ENCODE measurements around the gene FBXO48. TPM values are rescaled to one million over a fixed set of nuclear protein-coding genes. Genes with fewer than 3 reads are reported as not detected.

FBXO48 gene
- polyA plus RNA-seq, 1 donor: 2.5 TPM

- DNase-seq: no peak
- H3K4me3 ChIP-seq (ENCODE audit: low read length): no peak overlapping the region
- H3K9me3 ChIP-seq (ENCODE audit: control insufficient read depth, low read depth, low read length): no peaks in the 10 kb centered on the region
- no CpG with 5 or more reads among the region's 3 CpGs for WGBS (ENCODE audit: insufficient coverage, low lambda C conversion rate)
- no peak overlapping the region for H3K27ac ChIP-seq (ENCODE audit: low read length)
- no peaks in the 10 kb centered on the region for H3K27me3 ChIP-seq (ENCODE audit: control insufficient read depth, insufficient read depth, low read length)
- H3K36me3 ChIP-seq (ENCODE audit: control insufficient read depth, insufficient read depth, low read length): no peaks in the 10 kb centered on the region
- H3K4me1 ChIP-seq (ENCODE audit: control insufficient read depth, insufficient read depth, low read length): no peaks in the 10 kb centered on the region
These were observed 52.2 kb downstream of the FBXO48 start for GRCh38 chr2:68414876-68415275.

GRCh38 chr2:68414452-68414851 is 52.6 kb downstream of the FBXO48 start:
- no peaks in the 10 kb centered on the region for H3K36me3 ChIP-seq (ENCODE audit: control insufficient read depth, insufficient read depth, low read length)
- no peak overlapping the region for H3K4me3 ChIP-seq (ENCODE audit: low read length)
- H3K27me3 ChIP-seq (ENCODE audit: control insufficient read depth, insufficient read depth, low read length): no peaks in the 10 kb centered on the region
- no peak overlapping the region for H3K27ac ChIP-seq (ENCODE audit: low read length)
- DNase-seq: no peak
- no peaks in the 10 kb centered on the region for H3K4me1 ChIP-seq (ENCODE audit: control insufficient read depth, insufficient read depth, low read length)
- H3K9me3 ChIP-seq (ENCODE audit: control insufficient read depth, low read depth, low read length): no peaks in the 10 kb centered on the region

- Histone ChIP-seq H3K27me3 (ENCODE audit: control insufficient read depth, insufficient read depth, low read length) (no peaks in the 10 kb centered on the region), H3K36me3 (ENCODE audit: control insufficient read depth, insufficient read depth, low read length) (no peaks in the 10 kb centered on the region), H3K4me3 (ENCODE audit: low read length) (no peak overlapping the region), H3K27ac (ENCODE audit: low read length) (no peak overlapping the region), H3K4me1 (ENCODE audit: control insufficient read depth, insufficient read depth, low read length) (no peaks in the 10 kb centered on the region), H3K9me3 (ENCODE audit: control insufficient read depth, low read depth, low read length) (no peaks in the 10 kb centered on the region)
- 100% methylated on average over 1 of the region's 2 CpGs for WGBS (ENCODE audit: insufficient coverage, low lambda C conversion rate)
- DNase-seq: no peak
These were observed 53.6 kb downstream of the FBXO48 start for GRCh38 chr2:68413466-68413865.

- Histone ChIP-seq H3K36me3 (ENCODE audit: control insufficient read depth, insufficient read depth, low read length) (no peaks in the 10 kb centered on the region), H3K9me3 (ENCODE audit: control insufficient read depth, low read depth, low read length) (no peaks in the 10 kb centered on the region), H3K27ac (ENCODE audit: low read length) (no peak overlapping the region), H3K27me3 (ENCODE audit: control insufficient read depth, insufficient read depth, low read length) (no peaks in the 10 kb centered on the region), H3K4me3 (ENCODE audit: low read length) (no peak overlapping the region), H3K4me1 (ENCODE audit: control insufficient read depth, insufficient read depth, low read length) (no peaks in the 10 kb centered on the region)
- no peak for DNase-seq
- WGBS (ENCODE audit: insufficient coverage, low lambda C conversion rate): no CpG with 5 or more reads among the region's 4 CpGs
These were observed 54.8 kb downstream of the FBXO48 start for GRCh38 chr2:68412127-68412819.

- no peaks in the 10 kb centered on the region for H3K27me3 ChIP-seq (ENCODE audit: control insufficient read depth, insufficient read depth, low read length)
- no peaks in the 10 kb centered on the region for H3K9me3 ChIP-seq (ENCODE audit: control insufficient read depth, low read depth, low read length)
- 85% methylated on average over 3 of the region's 4 CpGs for WGBS (ENCODE audit: insufficient coverage, low lambda C conversion rate)
- no peak overlapping the region for H3K27ac ChIP-seq (ENCODE audit: low read length)
- H3K4me1 ChIP-seq (ENCODE audit: control insufficient read depth, insufficient read depth, low read length): no peaks in the 10 kb centered on the region
- no peaks in the 10 kb centered on the region for H3K36me3 ChIP-seq (ENCODE audit: control insufficient read depth, insufficient read depth, low read length)
- DNase-seq: no peak
- no peak overlapping the region for H3K4me3 ChIP-seq (ENCODE audit: low read length)
These were observed 55.5 kb downstream of the FBXO48 start for GRCh38 chr2:68411397-68412126.

Other genes with a start within 250 kb of the FBXO48 start
- gene PPP3R1, start 214.8 kb downstream of the FBXO48 start, polyA plus RNA-seq: 43.9 TPM
- gene CNRIP1, start 147.3 kb downstream of the FBXO48 start, polyA plus RNA-seq: 18.6 TPM
- 8.0 TPM for gene PLEK, start 102.0 kb downstream of the FBXO48 start, polyA plus RNA-seq
- gene APLF, start 291 bp upstream of the FBXO48 start, polyA plus RNA-seq: 2.0 TPM
- gene PROKR1, start 176.3 kb upstream of the FBXO48 start, polyA plus RNA-seq: 0.15 TPM